Measurements from ENCODE around the gene RENBP. TPM values are rescaled to one million over a fixed set of nuclear protein-coding genes. Genes with fewer than 3 reads are reported as not detected.

Gene RENBP
- total RNA-seq, 4 donors from 2014 or later, result 1.8 to 2.6 (median 2.0) TPM

DNA sequence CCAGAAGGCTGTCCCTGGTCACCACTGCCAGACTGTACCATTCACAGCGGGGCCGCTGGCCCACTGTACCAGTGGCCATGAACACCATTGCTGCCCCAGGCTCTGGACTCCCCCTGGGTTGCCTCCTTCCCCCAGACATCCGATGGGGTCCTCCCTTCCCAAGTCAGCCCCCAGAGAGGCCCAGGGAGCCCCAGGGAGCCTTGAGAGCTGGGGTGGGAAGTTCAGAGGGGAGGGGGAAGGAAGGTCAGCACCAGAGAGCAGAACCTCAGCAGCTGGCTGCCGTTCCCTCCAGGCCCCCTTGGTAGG is 17.9 kb downstream of the RENBP start:
- TF ChIP-seq, protein P1, sequence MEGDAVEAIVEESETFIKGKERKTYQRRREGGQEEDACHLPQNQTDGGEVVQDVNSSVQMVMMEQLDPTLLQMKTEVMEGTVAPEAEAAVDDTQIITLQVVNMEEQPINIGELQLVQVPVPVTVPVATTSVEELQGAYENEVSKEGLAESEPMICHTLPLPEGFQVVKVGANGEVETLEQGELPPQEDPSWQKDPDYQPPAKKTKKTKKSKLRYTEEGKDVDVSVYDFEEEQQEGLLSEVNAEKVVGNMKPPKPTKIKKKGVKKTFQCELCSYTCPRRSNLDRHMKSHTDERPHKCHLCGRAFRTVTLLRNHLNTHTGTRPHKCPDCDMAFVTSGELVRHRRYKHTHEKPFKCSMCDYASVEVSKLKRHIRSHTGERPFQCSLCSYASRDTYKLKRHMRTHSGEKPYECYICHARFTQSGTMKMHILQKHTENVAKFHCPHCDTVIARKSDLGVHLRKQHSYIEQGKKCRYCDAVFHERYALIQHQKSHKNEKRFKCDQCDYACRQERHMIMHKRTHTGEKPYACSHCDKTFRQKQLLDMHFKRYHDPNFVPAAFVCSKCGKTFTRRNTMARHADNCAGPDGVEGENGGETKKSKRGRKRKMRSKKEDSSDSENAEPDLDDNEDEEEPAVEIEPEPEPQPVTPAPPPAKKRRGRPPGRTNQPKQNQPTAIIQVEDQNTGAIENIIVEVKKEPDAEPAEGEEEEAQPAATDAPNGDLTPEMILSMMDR (IDR thresholded peaks at IDR 0.05 in 4 of 5, conservative IDR thresholded peaks at IDR 0.05 in 1 of 5), result no peak
- TF ChIP-seq POLR2A (IDR thresholded peaks at IDR 0.05), result no peak
- no peak for ATAC-seq
- Histone ChIP-seq H3K4me1 (peaks cover 10 to 21% of the 10 kb centered on the region in 2 donors), H3K4me3 (peak overlapping the region in 2 of 4 donors; percentile 15 to 65), H3K27ac (peak overlapping the region; percentile 85 to 97 (median 90)), H3K27me3 (no peaks in the 10 kb centered on the region), H3K9me3 (no peaks in the 10 kb centered on the region), H3K36me3 (peaks cover 0 to 13% of the 10 kb centered on the region in 2 donors)
- intact Hi-C loops (cut with DNase I; ENCODE audit: low total_unique reads) (loop anchor here (5.0 to 10.0 kb wide), 3 partner anchors 121 to 588 kb away; partner anchors contain the start of genes CCNQ and FAM3A), in situ Hi-C loops (cut with MboI; ENCODE audit: low sequenced_read_pairs in 4 of 4) (loop anchor here in 1 of 4 donors (25.0 kb wide), 1 partner anchor 139 kb away; the partner anchor contains the start of genes IDH3G, SRPK3 and SSR4)
- DNase-seq, result no peak

DNA sequence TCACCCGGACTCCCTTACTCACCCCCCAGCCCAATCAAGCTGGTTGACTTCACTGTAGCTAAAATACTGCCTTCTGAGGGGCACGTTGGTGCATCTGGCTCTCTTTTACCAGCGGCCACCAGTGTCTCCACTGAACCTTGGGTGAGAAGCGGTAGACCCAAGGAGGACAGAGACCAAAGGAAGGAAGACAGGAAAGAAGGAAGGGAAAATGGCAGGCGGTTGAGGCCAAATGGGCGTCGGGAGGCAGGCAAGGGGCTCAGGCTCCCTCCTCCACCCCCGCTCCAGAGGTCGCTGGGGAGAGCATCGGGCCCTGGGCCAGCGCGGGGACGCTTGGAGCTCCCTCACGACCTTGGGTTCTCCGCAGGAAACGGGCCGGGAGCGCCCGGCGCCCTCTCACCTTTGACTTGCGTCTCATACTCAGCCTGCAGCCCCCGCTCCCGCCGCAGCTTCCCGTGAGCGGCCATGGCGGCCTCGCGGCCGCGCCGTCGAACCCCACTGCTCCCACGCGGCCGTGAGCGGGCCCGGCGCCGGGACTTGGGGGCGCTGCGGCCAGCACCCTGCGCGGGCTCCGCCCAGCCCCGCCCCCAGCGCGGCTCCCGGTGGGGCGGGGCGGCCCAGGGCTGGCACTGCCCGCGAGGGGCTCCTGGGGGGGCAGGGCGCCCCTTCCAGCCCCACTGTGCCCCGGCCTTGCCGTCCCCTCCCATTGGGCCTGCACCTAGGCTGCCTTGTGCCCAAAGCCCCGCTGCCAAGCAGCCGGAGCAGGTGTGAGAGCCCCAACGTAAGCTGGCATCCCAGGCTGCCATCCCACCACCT is 18.5 kb downstream of the RENBP start, which contains the start of gene ARHGAP4:
TSS of gene ARHGAP4 (minus strand) at position 526 of the 813 bp plus-strand sequence. CDS start at position 464, 62 bp downstream.
- H3K27me3 ChIP-seq, result no peaks in the 10 kb centered on the region
- H3K9me3 ChIP-seq, result no peaks in the 10 kb centered on the region
- TF ChIP-seq, protein P1 (IDR thresholded peaks at IDR 0.05 in 4 of 5, conservative IDR thresholded peaks at IDR 0.05 in 1 of 5), result no peak
- TF ChIP-seq POLR2A (IDR thresholded peaks at IDR 0.05), result no peak
- H3K4me1 ChIP-seq, result peaks cover 10 to 25% of the 10 kb centered on the region in 2 donors
- DNase-seq, result no peak
- peak within 1 kb of the TSS; percentile 85 to 97 (median 90) for H3K27ac ChIP-seq
- peak within 1 kb of the TSS; percentile 55 to 74 (median 68) for H3K4me3 ChIP-seq
- peaks cover 0 to 8% of the 10 kb centered on the region in 2 donors for H3K36me3 ChIP-seq
- ATAC-seq, result no peak
- intact Hi-C loops (cut with DNase I; ENCODE audit: low total_unique reads) (loop anchor here (5.0 to 10.0 kb wide), 3 partner anchors 121 to 589 kb away; partner anchors contain the start of genes CCNQ and FAM3A), in situ Hi-C loops (cut with MboI; ENCODE audit: low sequenced_read_pairs in 4 of 4) (loop anchor here in 1 of 4 donors (25.0 kb wide), 1 partner anchor 139 kb away; the partner anchor contains the start of genes IDH3G, SRPK3 and SSR4)

DNA sequence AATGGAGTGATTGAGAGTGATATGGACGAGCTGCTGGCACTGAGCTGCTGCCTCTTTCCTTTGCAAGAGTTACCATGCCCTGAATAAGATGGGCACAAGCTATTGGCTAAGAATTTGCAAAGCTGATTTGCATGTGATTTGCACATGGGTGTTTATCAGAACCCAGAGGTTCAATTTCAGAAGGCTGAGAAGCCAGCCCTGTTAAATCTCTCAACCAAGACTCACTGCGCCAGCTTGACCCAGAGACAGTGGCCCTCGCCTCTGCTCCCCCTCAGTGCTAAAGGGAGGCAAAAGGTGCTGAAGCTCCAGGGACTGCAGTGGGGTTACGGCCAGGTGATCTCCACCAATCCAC is 19.1 kb downstream of the RENBP start:
- no peak for ATAC-seq
- DNase-seq, result no peak
- no peak for TF ChIP-seq POLR2A (IDR thresholded peaks at IDR 0.05)
- TF ChIP-seq, protein P1 (IDR thresholded peaks at IDR 0.05 in 4 of 5, conservative IDR thresholded peaks at IDR 0.05 in 1 of 5), result no peak
- H3K36me3 ChIP-seq, result peaks cover 0 to 3% of the 10 kb centered on the region in 2 donors
- in situ Hi-C loops (cut with MboI; ENCODE audit: low sequenced_read_pairs in 4 of 4) (loop anchor here in 1 of 4 donors (25.0 kb wide), 1 partner anchor 138 kb away; the partner anchor contains the start of genes IDH3G, SRPK3 and SSR4), intact Hi-C loops (cut with DNase I; ENCODE audit: low total_unique reads) (loop anchor here (5.0 to 10.0 kb wide), 3 partner anchors 122 to 589 kb away; partner anchors contain the start of genes CCNQ and FAM3A)
- H3K27ac ChIP-seq, result no peak overlapping the region
- H3K4me1 ChIP-seq, result peaks cover 10 to 26% of the 10 kb centered on the region in 2 donors
- H3K4me3 ChIP-seq, result peak overlapping the region in 2 of 4 donors; percentile 21 to 65
- no peaks in the 10 kb centered on the region for H3K27me3 ChIP-seq
- H3K9me3 ChIP-seq, result no peaks in the 10 kb centered on the region

DNA sequence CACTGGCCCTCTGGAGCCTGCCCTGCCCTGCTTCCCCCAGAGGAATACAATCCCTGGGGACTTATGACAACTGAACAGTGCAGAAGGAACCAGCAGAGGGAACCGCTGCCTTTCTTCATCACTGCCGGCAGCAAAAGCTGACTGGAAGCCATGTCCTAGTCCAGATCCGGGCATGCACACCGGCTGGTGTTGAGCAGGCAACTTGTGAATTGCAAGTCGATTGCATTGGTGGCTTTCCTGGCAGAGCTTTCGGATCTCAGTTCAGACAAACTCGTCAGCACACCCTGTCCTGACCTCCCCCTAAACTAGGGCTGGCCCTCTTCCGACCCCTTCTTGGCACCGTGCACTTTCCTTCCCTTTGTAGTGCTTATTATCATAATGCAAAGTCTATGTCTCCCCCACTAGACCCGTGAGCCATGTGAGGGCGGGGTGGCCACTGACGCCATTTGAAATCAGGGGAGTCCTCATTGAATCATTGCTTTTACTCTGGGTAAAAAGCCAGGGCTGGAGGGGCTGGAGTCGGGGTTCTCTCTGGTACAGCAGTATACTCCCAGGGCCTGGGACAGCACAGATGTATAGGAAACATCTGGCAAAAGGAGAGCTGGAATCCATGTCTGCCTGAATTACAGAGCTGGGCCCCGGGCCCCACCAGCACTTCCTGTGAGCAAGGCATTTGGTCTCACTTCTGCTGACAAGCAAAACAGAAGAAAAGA is 20.1 kb downstream of the RENBP start:
- no peaks in the 10 kb centered on the region for H3K27me3 ChIP-seq
- intact Hi-C loops (cut with DNase I; ENCODE audit: low total_unique reads) (loop anchor here (10.0 kb wide), 2 partner anchors 330 to 590 kb away; partner anchors contain the start of genes CCNQ and FAM3A), in situ Hi-C loops (cut with MboI; ENCODE audit: low sequenced_read_pairs in 4 of 4) (no loop called here)
- H3K4me3 ChIP-seq, result no peak overlapping the region
- DNase-seq (no peak), ATAC-seq (no peak)
- H3K27ac ChIP-seq, result peak overlapping the region in 3 of 4 donors; percentile 18 to 35 (median 32)
- H3K36me3 ChIP-seq, result no peaks in the 10 kb centered on the region
- peaks cover 10 to 26% of the 10 kb centered on the region in 2 donors for H3K4me1 ChIP-seq
- H3K9me3 ChIP-seq, result no peaks in the 10 kb centered on the region
- TF ChIP-seq, protein P1 (IDR thresholded peaks at IDR 0.05 in 4 of 5, conservative IDR thresholded peaks at IDR 0.05 in 1 of 5), result no peak
- TF ChIP-seq POLR2A (IDR thresholded peaks at IDR 0.05), result no peak
